HUES6 (cell line): Measurements from ENCODE around the gene PSMA6.
A peak's percentile ranks its signal among the peaks of the same experiment; 100 is the strongest.

ENCODE experiments used
- H3K27ac ChIP-seq: 2 replicates; pipeline ENCODE4 v1.7.0; 2013; ENCODE audit warnings: low read depth, mild to moderate bottlenecking, low read length, inconsistent platforms
- H3K27me3 ChIP-seq: 2 replicates; pipeline ENCODE4 v1.6.1; 2013; ENCODE audit warnings: low read length; ENCODE audit not compliant: control insufficient read depth, insufficient read depth
- H3K36me3 ChIP-seq: 2 replicates; pipeline ENCODE4 v1.6.1; 2013; ENCODE audit warnings: low read length; ENCODE audit not compliant: control insufficient read depth, insufficient read depth
- H3K4me1 ChIP-seq: 2 replicates; pipeline ENCODE4 v1.6.1; 2013; ENCODE audit warnings: low read length; ENCODE audit not compliant: control insufficient read depth, insufficient read depth
- H3K4me3 ChIP-seq: 2 replicates; pipeline ENCODE4 v1.5.1; 2013; ENCODE audit warnings: low read depth, low read length
- H3K9ac ChIP-seq: one replicate; pipeline ENCODE4 v1.6.1; 2013; ENCODE audit warnings: mild to moderate bottlenecking, low read length
- H3K9me3 ChIP-seq: 2 replicates; pipeline ENCODE4 v1.6.1; 2013; ENCODE audit warnings: low read depth, low read length; ENCODE audit not compliant: control insufficient read depth, insufficient read depth

PSMA6 gene

GRCh38 chr14:35361141-35361480 is 68.9 kb downstream of the PSMA6 start:
- no peaks in the 10 kb centered on the region for H3K27me3 ChIP-seq
- no peaks in the 10 kb centered on the region for H3K36me3 ChIP-seq
- no peak overlapping the region for H3K9ac ChIP-seq
- peaks cover 2% of the 10 kb centered on the region; the same call in 1 of the 2 replicates for H3K4me1 ChIP-seq
- no peaks in the 10 kb centered on the region for H3K9me3 ChIP-seq
- no peak overlapping the region for H3K4me3 ChIP-seq
- H3K27ac ChIP-seq: no peak overlapping the region

- Histone ChIP-seq H3K27me3 (no peaks in the 10 kb centered on the region), H3K27ac (no peak overlapping the region), H3K4me3 (no peak overlapping the region), H3K4me1 (peaks cover 7% of the 10 kb centered on the region), H3K36me3 (no peaks in the 10 kb centered on the region), H3K9me3 (no peaks in the 10 kb centered on the region), H3K9ac (no peak overlapping the region)
Observed at GRCh38 chr14:35362450-35362849, 70.3 kb downstream of the PSMA6 start.

DNA sequence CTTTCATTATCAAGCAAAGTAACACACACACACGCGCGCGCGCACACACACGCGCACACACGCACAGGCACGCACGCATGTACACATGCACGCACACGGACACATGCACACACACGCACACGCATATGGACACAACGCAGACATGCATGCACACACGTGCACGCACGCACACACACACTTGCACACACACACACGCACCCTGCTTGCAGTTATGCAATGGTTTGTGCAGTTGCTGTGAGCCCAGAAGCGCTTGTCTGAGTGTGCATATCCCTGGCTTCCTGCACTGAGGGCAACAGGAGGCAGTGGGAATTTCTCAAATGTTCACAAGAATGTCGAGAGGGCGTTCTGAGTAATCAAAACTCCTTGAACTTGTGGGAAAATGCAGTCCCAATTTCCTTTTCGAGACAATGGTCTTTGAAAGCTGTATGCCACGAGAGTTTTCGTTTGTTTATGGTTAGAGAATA is 70.8 kb downstream of the PSMA6 start:
- Histone ChIP-seq H3K4me3 (no peak overlapping the region), H3K27ac (no peak overlapping the region), H3K9ac (no peak overlapping the region), H3K27me3 (no peaks in the 10 kb centered on the region), H3K9me3 (no peaks in the 10 kb centered on the region), H3K4me1 (peaks cover 12% of the 10 kb centered on the region), H3K36me3 (no peaks in the 10 kb centered on the region)

GRCh38 chr14:35365130-35366055 is 73.2 kb downstream of the PSMA6 start:
- H3K4me3 ChIP-seq: no peak overlapping the region
- no peaks in the 10 kb centered on the region for H3K36me3 ChIP-seq
- H3K27ac ChIP-seq: no peak overlapping the region
- H3K9ac ChIP-seq: no peak overlapping the region
- H3K9me3 ChIP-seq: no peaks in the 10 kb centered on the region; the same call in 1 of the 2 replicates
- H3K27me3 ChIP-seq: no peaks in the 10 kb centered on the region
- peaks cover 22% of the 10 kb centered on the region for H3K4me1 ChIP-seq

- Histone ChIP-seq H3K27ac (no peak overlapping the region), H3K9ac (no peak overlapping the region), H3K4me3 (no peak overlapping the region), H3K27me3 (no peaks in the 10 kb centered on the region), H3K36me3 (no peaks in the 10 kb centered on the region), H3K9me3 (no peaks in the 10 kb centered on the region; the same call in 1 of the 2 replicates), H3K4me1 (peaks cover 22% of the 10 kb centered on the region)
Observed at GRCh38 chr14:35366056-35366451, 73.9 kb downstream of the PSMA6 start.

DNA sequence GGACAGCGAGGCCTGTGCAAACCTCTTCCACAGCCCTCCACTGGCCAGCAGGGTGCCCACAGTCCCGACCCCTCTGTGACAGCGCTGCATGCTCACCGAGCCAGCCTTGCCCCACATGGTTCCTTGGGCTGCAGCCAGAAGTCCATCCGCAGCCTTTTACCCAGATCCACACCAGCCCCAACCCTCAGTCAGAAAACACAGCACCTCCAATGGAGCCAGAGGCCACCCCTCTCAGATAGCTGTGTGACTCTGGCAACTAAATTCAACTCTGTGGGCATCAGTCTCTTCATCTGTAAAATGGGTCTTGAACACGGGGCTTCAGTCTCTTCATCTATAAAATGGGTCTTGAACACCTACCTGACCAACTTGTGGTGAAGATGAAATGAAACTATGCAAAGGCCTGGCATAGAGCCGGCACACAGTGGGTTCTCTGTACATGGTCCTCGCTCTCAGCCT is 74.4 kb downstream of the PSMA6 start:
- Histone ChIP-seq H3K9ac (no peak overlapping the region), H3K27me3 (no peaks in the 10 kb centered on the region), H3K36me3 (no peaks in the 10 kb centered on the region), H3K27ac (no peak overlapping the region), H3K9me3 (peaks cover 2% of the 10 kb centered on the region; the same call in 1 of the 2 replicates), H3K4me3 (no peak overlapping the region), H3K4me1 (peaks cover 22% of the 10 kb centered on the region)

- no peaks in the 10 kb centered on the region for H3K36me3 ChIP-seq
- H3K27me3 ChIP-seq: no peaks in the 10 kb centered on the region
- peak overlapping the region; percentile 38 for H3K9ac ChIP-seq
- no peak overlapping the region for H3K4me3 ChIP-seq
- peaks cover 2% of the 10 kb centered on the region; the same call in 1 of the 2 replicates for H3K9me3 ChIP-seq
- H3K27ac ChIP-seq: peak overlapping the region; percentile 63; the same call in 1 of the 2 replicates
- peaks cover 22% of the 10 kb centered on the region for H3K4me1 ChIP-seq
Observed at GRCh38 chr14:35367056-35367372, 74.8 kb downstream of the PSMA6 start.
